Measurements from ENCODE around the gene THEMIS.

THEMIS gene

GRCh38 chr6:127878115-127878514 is 22.7 kb downstream of the THEMIS start:
- H3K4me3 ChIP-seq (ENCODE audit: low read length) = no peak overlapping the region
- TF ChIP-seq CTCF (conservative IDR thresholded peaks at IDR 0.05; ENCODE audit: low read depth, low read length) = no peak
- DNase-seq (ENCODE audit: low read depth) = no peak

DNA sequence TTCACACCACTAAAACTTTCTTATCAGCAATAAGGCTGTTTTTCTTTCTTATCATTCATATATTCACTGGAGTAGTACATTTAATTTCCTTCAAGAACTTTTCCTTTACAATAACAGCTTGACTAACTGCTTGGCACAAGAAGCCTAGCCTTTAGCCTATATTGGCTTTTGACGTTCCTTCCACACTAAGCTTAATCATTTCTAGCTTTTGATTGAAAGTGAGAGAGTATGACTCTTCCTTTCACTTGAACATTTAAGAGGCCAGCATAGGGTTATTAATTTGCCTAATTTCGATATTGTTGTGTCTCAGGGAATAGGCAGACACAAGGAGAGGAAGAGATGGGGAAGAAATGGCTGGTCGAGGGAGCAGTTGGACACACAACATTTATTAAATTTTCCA is 23.6 kb downstream of the THEMIS start:
- DNase-seq (ENCODE audit: low read depth) = no peak
- no peak for TF ChIP-seq CTCF (conservative IDR thresholded peaks at IDR 0.05; ENCODE audit: low read depth, low read length)
- no peak overlapping the region for H3K4me3 ChIP-seq (ENCODE audit: low read length)

DNA sequence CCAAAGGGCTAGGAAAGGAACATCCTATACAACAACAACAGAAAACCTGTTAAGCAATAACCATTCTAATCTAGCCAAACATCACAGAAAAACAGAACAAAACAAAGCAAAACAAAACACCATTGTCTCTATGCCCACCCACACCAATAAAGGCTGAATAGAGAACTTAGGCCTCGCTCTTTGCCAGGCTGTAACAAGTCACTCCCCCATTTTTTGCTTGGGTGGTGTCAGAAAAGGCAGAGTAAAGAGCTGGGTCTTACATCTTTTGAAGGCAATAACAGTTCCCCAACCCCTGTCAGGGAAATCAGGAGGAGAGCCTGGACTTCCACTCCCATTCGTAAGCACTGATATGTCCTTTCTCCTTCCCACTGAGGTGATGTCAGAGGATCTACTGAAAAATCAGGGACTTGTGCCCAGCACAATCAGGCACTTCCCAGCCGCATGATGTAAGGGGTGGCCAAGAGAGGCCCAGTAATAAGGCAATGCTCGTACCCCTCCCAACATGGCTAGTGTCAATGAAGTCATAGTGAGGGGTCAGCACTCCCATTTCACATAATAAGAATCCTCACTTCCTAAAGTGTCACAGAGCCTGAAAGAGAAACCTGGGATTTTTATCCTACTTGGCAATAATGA is 31.0 kb downstream of the THEMIS start:
- TF ChIP-seq CTCF (conservative IDR thresholded peaks at IDR 0.05; ENCODE audit: low read depth, low read length) = no peak
- DNase-seq (ENCODE audit: low read depth) = no peak
- no peak overlapping the region for H3K4me3 ChIP-seq (ENCODE audit: low read length)

DNA sequence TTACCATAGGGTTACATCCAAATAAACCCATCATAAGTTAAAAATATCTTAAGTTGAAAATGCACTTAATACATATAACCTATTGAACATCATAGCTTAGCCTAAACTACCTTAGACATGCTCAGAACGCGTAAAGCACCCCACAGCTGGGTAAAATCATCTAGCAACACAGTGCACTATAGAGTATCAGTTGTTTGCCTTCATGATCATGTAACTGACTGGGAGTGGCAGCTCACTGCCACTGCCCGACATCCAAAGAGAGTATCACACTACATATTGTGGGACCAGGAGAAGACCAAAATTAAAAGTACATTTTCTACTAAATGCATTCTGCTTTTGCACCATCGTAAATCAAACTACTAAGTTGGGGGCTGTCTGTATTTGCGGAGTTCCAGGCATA is 31.7 kb downstream of the THEMIS start:
- H3K4me3 ChIP-seq (ENCODE audit: low read length) = no peak overlapping the region
- TF ChIP-seq CTCF (conservative IDR thresholded peaks at IDR 0.05; ENCODE audit: low read depth, low read length) = no peak
- no peak for DNase-seq (ENCODE audit: low read depth)

DNA sequence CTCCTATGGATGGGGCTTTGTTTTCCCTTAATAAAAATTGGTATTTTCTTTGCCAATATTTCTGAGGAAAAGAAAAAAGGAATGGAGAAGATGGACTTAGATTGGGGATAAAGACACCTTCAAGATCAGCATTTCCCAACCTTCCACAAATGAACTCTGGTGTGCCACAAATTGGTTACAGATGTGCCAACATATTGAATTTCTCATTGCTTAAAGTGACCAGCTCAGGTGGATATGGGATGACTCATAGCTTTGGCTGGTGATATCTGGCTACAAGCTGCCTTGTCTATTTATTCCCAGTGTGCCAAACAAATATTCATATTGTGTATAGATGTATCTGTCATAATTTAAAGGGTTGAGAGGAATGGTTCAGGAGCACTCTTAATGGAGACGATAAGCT is 32.5 kb downstream of the THEMIS start:
- no peak for DNase-seq (ENCODE audit: low read depth)
- no peak overlapping the region for H3K4me3 ChIP-seq (ENCODE audit: low read length)
- TF ChIP-seq CTCF (conservative IDR thresholded peaks at IDR 0.05; ENCODE audit: low read depth, low read length) = no peak

- DNase-seq (ENCODE audit: low read depth) = no peak
- H3K4me3 ChIP-seq (ENCODE audit: low read length) = no peak overlapping the region
- no peak for TF ChIP-seq CTCF (conservative IDR thresholded peaks at IDR 0.05; ENCODE audit: low read depth, low read length)
Observed at GRCh38 chr6:127866766-127867165, 34.1 kb downstream of the THEMIS start.

- no peak overlapping the region for H3K4me3 ChIP-seq (ENCODE audit: low read length)
- no peak for TF ChIP-seq CTCF (conservative IDR thresholded peaks at IDR 0.05; ENCODE audit: low read depth, low read length)
- no peak for DNase-seq (ENCODE audit: low read depth)
Observed at GRCh38 chr6:127865108-127865507, 35.8 kb downstream of the THEMIS start.

Data from retinal pigment epithelial cell (primary cell).